ENCODE data around the gene TMEM9B.
A peak's percentile ranks its signal among the peaks of the same experiment; 100 is the strongest.

TMEM9B gene

DNA sequence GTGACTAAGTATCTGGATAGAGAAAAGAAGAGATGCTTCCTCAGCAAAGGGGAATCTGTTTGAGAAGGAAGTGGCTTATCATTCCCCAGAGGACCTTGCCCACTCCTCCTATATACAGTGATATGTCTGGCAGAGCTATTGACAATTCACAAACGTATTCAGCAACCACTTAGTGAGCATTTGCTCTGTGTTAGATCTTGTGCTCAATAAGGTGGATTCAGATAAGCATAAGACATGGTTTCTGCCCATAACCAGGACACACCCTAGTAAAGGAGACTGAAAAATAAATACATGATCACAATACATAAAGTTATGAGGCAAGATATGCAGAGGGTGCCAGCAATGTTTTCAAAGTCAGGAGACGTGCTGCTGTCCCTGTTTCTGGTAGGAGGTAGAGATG lies 1.4 kb downstream of the TMEM9B start:
- CTCF ChIA-PET = interaction anchor here (1.0 to 1.3 kb wide), 2 partner anchors 48 to 51 kb away, joined by 8 read pairs; no protein-coding TSS in a partner anchor
- peak in 2 of 3 donors; percentile 10 to 48 for DNase-seq
- peak overlapping the region in 6 of 7 experiments; percentile 28 to 95 (median 89) for H3K4me3 ChIP-seq (ENCODE audit: control insufficient read depth in 1 of 7, extremely low read depth in 1 of 7, insufficient read depth in 4 of 7, low read depth in 2 of 7, low read length in 6 of 7)

GRCh38 chr11:8961401-8961800 lies 2.8 kb downstream of the TMEM9B start:
- Histone ChIP-seq H3K27me3 (replicated peaks in 2 of 5; ENCODE audit: control insufficient read depth in 4 of 5, insufficient read depth in 5 of 5, low read length in 4 of 5) (no peaks in the 10 kb centered on the region), H3K9me3 (ENCODE audit: control extremely low read depth in 1 of 5, control insufficient read depth in 4 of 5, insufficient read depth in 2 of 5, low read depth in 1 of 5, low read length in 4 of 5) (no peaks in the 10 kb centered on the region), H3K36me3 (ENCODE audit: control insufficient read depth in 4 of 4, insufficient read depth in 4 of 4, low read length in 3 of 4) (peaks cover 0 to 13% (median 3%) of the 10 kb centered on the region in 4 experiments), H3K4me3 (ENCODE audit: control insufficient read depth in 1 of 7, extremely low read depth in 1 of 7, insufficient read depth in 4 of 7, low read depth in 2 of 7, low read length in 6 of 7) (no peak overlapping the region), H3K4me1 (ENCODE audit: control extremely low read depth in 1 of 4, control insufficient read depth in 4 of 4, insufficient read depth in 4 of 4, low read length in 3 of 4) (peaks cover 8 to 30% (median 23%) of the 10 kb centered on the region in 4 experiments), H3K27ac (ENCODE audit: insufficient read depth in 1 of 2, low read depth in 1 of 2, low read length in 2 of 2, poor library complexity in 1 of 2, severe bottlenecking in 2 of 2) (no peak overlapping the region)
- POLR2A ChIA-PET = no interaction called here
- WGBS (ENCODE audit: insufficient coverage) = 88% methylated on average over 1 of the region's 2 CpGs
- CTCF ChIA-PET = interaction anchor here (1.1 to 3.9 kb wide), 5 partner anchors 12 to 279 kb away, joined by 3 to 68 read pairs (median 11); partner anchors contain the start of genes AKIP1, ASCL3, NRIP3 and RPL27A
- DNase-seq = no peak

More for the DNA sequence above, 1.4 kb downstream of the TMEM9B start:
- Histone ChIP-seq H3K9me3 (ENCODE audit: control extremely low read depth in 1 of 5, control insufficient read depth in 4 of 5, insufficient read depth in 2 of 5, low read depth in 1 of 5, low read length in 4 of 5) (no peaks in the 10 kb centered on the region), H3K27me3 (replicated peaks in 2 of 5; ENCODE audit: control insufficient read depth in 4 of 5, insufficient read depth in 5 of 5, low read length in 4 of 5) (no peaks in the 10 kb centered on the region), H3K27ac (ENCODE audit: insufficient read depth in 1 of 2, low read depth in 1 of 2, low read length in 2 of 2, poor library complexity in 1 of 2, severe bottlenecking in 2 of 2) (peak overlapping the region in 1 of 2 experiments; percentile 91), H3K4me1 (ENCODE audit: control extremely low read depth in 1 of 4, control insufficient read depth in 4 of 4, insufficient read depth in 4 of 4, low read length in 3 of 4) (peaks cover 8 to 30% (median 23%) of the 10 kb centered on the region in 4 experiments), H3K36me3 (ENCODE audit: control insufficient read depth in 4 of 4, insufficient read depth in 4 of 4, low read length in 3 of 4) (peaks cover 0 to 13% (median 4%) of the 10 kb centered on the region in 4 experiments)
- POLR2A ChIA-PET = interaction anchor here (1.4 kb wide), 1 partner anchor 37 kb away, joined by 3 read pairs; no protein-coding TSS in a partner anchor
- no CpG with 5 or more reads among the region's 2 CpGs for WGBS (ENCODE audit: insufficient coverage)

GRCh38 chr11:8959546-8960166 lies 4.6 kb downstream of the TMEM9B start:
- ChIA-PET CTCF (interaction anchor here (0.5 to 3.9 kb wide), 16 partner anchors 10 to 271 kb away, joined by 3 to 68 read pairs (median 5); partner anchors contain the start of genes AKIP1, ASCL3 and NRIP3), POLR2A (interaction anchor here (0.8 to 1.4 kb wide), 2 partner anchors 49 to 52 kb away, joined by 3 to 5 read pairs; partner anchors contain the start of gene AKIP1)
- peaks cover 8 to 19% (median 15%) of the 10 kb centered on the region in 4 experiments for H3K4me1 ChIP-seq (ENCODE audit: control extremely low read depth in 1 of 4, control insufficient read depth in 4 of 4, insufficient read depth in 4 of 4, low read length in 3 of 4)
- no peaks in the 10 kb centered on the region for H3K27me3 ChIP-seq (replicated peaks in 2 of 5; ENCODE audit: control insufficient read depth in 4 of 5, insufficient read depth in 5 of 5, low read length in 4 of 5)
- H3K36me3 ChIP-seq (ENCODE audit: control insufficient read depth in 4 of 4, insufficient read depth in 4 of 4, low read length in 3 of 4) = peaks cover 0 to 24% (median 13%) of the 10 kb centered on the region in 4 experiments
- H3K27ac ChIP-seq (ENCODE audit: insufficient read depth in 1 of 2, low read depth in 1 of 2, low read length in 2 of 2, poor library complexity in 1 of 2, severe bottlenecking in 2 of 2) = no peak overlapping the region
- 58% methylated on average over 2 of the region's 2 CpGs for WGBS (ENCODE audit: insufficient coverage)
- no peaks in the 10 kb centered on the region for H3K9me3 ChIP-seq (ENCODE audit: control extremely low read depth in 1 of 5, control insufficient read depth in 4 of 5, insufficient read depth in 2 of 5, low read depth in 1 of 5, low read length in 4 of 5)
- DNase-seq = peak; percentile 73 to 83 (median 79)
- no peak overlapping the region for H3K4me3 ChIP-seq (ENCODE audit: control insufficient read depth in 1 of 7, extremely low read depth in 1 of 7, insufficient read depth in 4 of 7, low read depth in 2 of 7, low read length in 6 of 7)

- H3K9me3 ChIP-seq (ENCODE audit: control extremely low read depth in 1 of 5, control insufficient read depth in 4 of 5, insufficient read depth in 2 of 5, low read depth in 1 of 5, low read length in 4 of 5) = no peaks in the 10 kb centered on the region
- H3K27me3 ChIP-seq (replicated peaks in 2 of 5; ENCODE audit: control insufficient read depth in 4 of 5, insufficient read depth in 5 of 5, low read length in 4 of 5) = no peaks in the 10 kb centered on the region
- H3K27ac ChIP-seq (ENCODE audit: insufficient read depth in 1 of 2, low read depth in 1 of 2, low read length in 2 of 2, poor library complexity in 1 of 2, severe bottlenecking in 2 of 2) = no peak overlapping the region
- POLR2A ChIA-PET = no interaction called here
- no peak for DNase-seq
- H3K4me1 ChIP-seq (ENCODE audit: control extremely low read depth in 1 of 4, control insufficient read depth in 4 of 4, insufficient read depth in 4 of 4, low read length in 3 of 4) = peaks cover 0 to 4% (median 2%) of the 10 kb centered on the region in 4 experiments
- WGBS (ENCODE audit: insufficient coverage) = no CpG with 5 or more reads among the region's 4 CpGs
- peaks cover 3 to 43% (median 22%) of the 10 kb centered on the region in 4 experiments for H3K36me3 ChIP-seq (ENCODE audit: control insufficient read depth in 4 of 4, insufficient read depth in 4 of 4, low read length in 3 of 4)
- H3K4me3 ChIP-seq (ENCODE audit: control insufficient read depth in 1 of 7, extremely low read depth in 1 of 7, insufficient read depth in 4 of 7, low read depth in 2 of 7, low read length in 6 of 7) = no peak overlapping the region
- CTCF ChIA-PET = interaction anchor here (1.0 to 2.4 kb wide), 4 partner anchors 8 to 42 kb away, joined by 3 to 11 read pairs (median 6); no protein-coding TSS in a partner anchor
Observed at GRCh38 chr11:8956860-8957259, 7.4 kb downstream of the TMEM9B start.

DNA sequence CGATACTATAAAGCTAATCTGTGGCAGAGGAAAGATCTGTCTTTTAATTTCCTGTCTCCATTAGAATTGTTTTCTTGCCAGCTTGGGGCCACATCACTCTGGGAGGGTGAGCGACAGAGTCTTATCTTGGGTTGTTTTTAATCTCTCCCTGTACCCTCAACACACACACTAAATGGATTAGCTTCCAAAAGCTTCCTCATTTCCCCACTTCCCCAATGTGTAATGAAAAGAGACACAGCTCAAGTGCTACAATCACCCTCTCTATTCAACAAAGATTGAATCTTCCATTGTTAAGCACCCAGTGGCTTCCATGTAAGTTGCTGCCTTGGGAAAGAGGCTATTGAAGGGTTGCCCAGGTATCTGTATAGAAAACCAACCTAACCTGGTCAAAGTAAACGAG lies 15.4 kb downstream of the TMEM9B start:
- H3K4me3 ChIP-seq (ENCODE audit: control insufficient read depth in 1 of 7, extremely low read depth in 1 of 7, insufficient read depth in 4 of 7, low read depth in 2 of 7, low read length in 6 of 7) = peak overlapping the region in 1 of 7 experiments; percentile 19
- no peaks in the 10 kb centered on the region for H3K9me3 ChIP-seq (ENCODE audit: control extremely low read depth in 1 of 5, control insufficient read depth in 4 of 5, insufficient read depth in 2 of 5, low read depth in 1 of 5, low read length in 4 of 5)
- 0% methylated on average over 1 of the region's 3 CpGs for WGBS (ENCODE audit: insufficient coverage)
- CTCF ChIA-PET = interaction anchor here (1.0 to 3.8 kb wide), 4 partner anchors 9 to 34 kb away, joined by 3 to 28 read pairs (median 3); no protein-coding TSS in a partner anchor
- POLR2A ChIA-PET = no interaction called here
- peaks cover 0 to 12% (median 10%) of the 10 kb centered on the region in 4 experiments for H3K4me1 ChIP-seq (ENCODE audit: control extremely low read depth in 1 of 4, control insufficient read depth in 4 of 4, insufficient read depth in 4 of 4, low read length in 3 of 4)
- H3K36me3 ChIP-seq (ENCODE audit: control insufficient read depth in 4 of 4, insufficient read depth in 4 of 4, low read length in 3 of 4) = peaks cover 8 to 37% (median 24%) of the 10 kb centered on the region in 4 experiments
- DNase-seq = peak; percentile 35 to 60 (median 43)
- H3K27me3 ChIP-seq (replicated peaks in 2 of 5; ENCODE audit: control insufficient read depth in 4 of 5, insufficient read depth in 5 of 5, low read length in 4 of 5) = no peaks in the 10 kb centered on the region
- no peak overlapping the region for H3K27ac ChIP-seq (ENCODE audit: insufficient read depth in 1 of 2, low read depth in 1 of 2, low read length in 2 of 2, poor library complexity in 1 of 2, severe bottlenecking in 2 of 2)

GRCh38 chr11:8947230-8947943 lies 16.9 kb downstream of the TMEM9B start:
- ChIA-PET CTCF (interaction anchor here (3.8 kb wide), 1 partner anchor 13 kb away, joined by 28 read pairs; no protein-coding TSS in a partner anchor), POLR2A (no interaction called here)
- H3K4me3 ChIP-seq (ENCODE audit: control insufficient read depth in 1 of 7, extremely low read depth in 1 of 7, insufficient read depth in 4 of 7, low read depth in 2 of 7, low read length in 6 of 7) = no peak overlapping the region
- 100% methylated on average over 1 of the region's 4 CpGs for WGBS (ENCODE audit: insufficient coverage)
- H3K9me3 ChIP-seq (ENCODE audit: control extremely low read depth in 1 of 5, control insufficient read depth in 4 of 5, insufficient read depth in 2 of 5, low read depth in 1 of 5, low read length in 4 of 5) = no peaks in the 10 kb centered on the region
- no peak overlapping the region for H3K27ac ChIP-seq (ENCODE audit: insufficient read depth in 1 of 2, low read depth in 1 of 2, low read length in 2 of 2, poor library complexity in 1 of 2, severe bottlenecking in 2 of 2)
- H3K36me3 ChIP-seq (ENCODE audit: control insufficient read depth in 4 of 4, insufficient read depth in 4 of 4, low read length in 3 of 4) = peaks cover 8 to 27% (median 18%) of the 10 kb centered on the region in 4 experiments
- peak in 1 of 3 donors; percentile 19 for DNase-seq
- peaks cover 0 to 12% (median 10%) of the 10 kb centered on the region in 4 experiments for H3K4me1 ChIP-seq (ENCODE audit: control extremely low read depth in 1 of 4, control insufficient read depth in 4 of 4, insufficient read depth in 4 of 4, low read length in 3 of 4)
- no peaks in the 10 kb centered on the region for H3K27me3 ChIP-seq (replicated peaks in 2 of 5; ENCODE audit: control insufficient read depth in 4 of 5, insufficient read depth in 5 of 5, low read length in 4 of 5)

All from common myeloid progenitor, CD34-positive (primary cell).